Stimulated activated naive CD8-positive, alpha-beta T cell treated with anti-CD3 and anti-CD28 coated beads, Interleukin-15, amount 100 ng/mL, for 72 hours (primary cell): ENCODE measurements around the gene ZFP37.
"Not testable (repeated sequence)": the region's sequence is repeated elsewhere in the genome, so short reads cannot be mapped to it uniquely, and the experiment has no call there.

ENCODE experiments used
- ATAC-seq: fragments of 150-1000 bp; cut with Tn5 transposase; 2 replicates; pipeline ENCODE4 v1.10.0; 2021; ENCODE audit warnings: mild to moderate bottlenecking, moderate library complexity
- DNase-seq, 2 donors: peaks; one replicate each; pipeline ENCODE4 v3.0.0; 2021 to 2022
- H3K27ac Mint-ChIP-seq, 2 donors: one replicate each; pipeline ENCODE4 v1.8.0; 2022; ENCODE audit warnings: mild to moderate bottlenecking in 2 of 2, mixed read lengths in 2 of 2, moderate library complexity in 2 of 2
- H3K27me3 Mint-ChIP-seq: one replicate; pipeline ENCODE4 v1.8.0; 2022; ENCODE audit warnings: mixed read lengths
- H3K4me1 Mint-ChIP-seq: one replicate; pipeline ENCODE4 v1.8.0; 2022; ENCODE audit warnings: mild to moderate bottlenecking, mixed read lengths
- H3K4me3 Mint-ChIP-seq, 2 donors: one replicate each; pipeline ENCODE4 v1.8.0; 2022; ENCODE audit warnings: mild to moderate bottlenecking in 2 of 2, mixed read lengths in 2 of 2, moderate library complexity in 1 of 2
- H3K9me3 Mint-ChIP-seq, 2 donors: one replicate each; pipeline ENCODE4 v1.8.0; 2022; ENCODE audit warnings: mixed read lengths in 2 of 2

Gene ZFP37

GRCh38 chr9:113056191-113057106, at the start of gene ZFP37:
ZFP37 (minus strand) TSS chr9:113056724; CDS start chr9:113056688, 36 bp downstream.
- no peak within 1 kb of the TSS for H3K4me3 Mint-ChIP-seq
- DNase-seq (peak; percentile 76 to 84), ATAC-seq (peak; percentile 96)
- peaks cover 0 to 12% of the 10 kb centered on the region in 2 donors for H3K9me3 Mint-ChIP-seq
- H3K4me1 Mint-ChIP-seq: no peaks in the 10 kb centered on the region
- H3K27me3 Mint-ChIP-seq: no peaks in the 10 kb centered on the region
- H3K27ac Mint-ChIP-seq: no peak within 1 kb of the TSS

GRCh38 chr9:113105345-113105744, 48.8 kb upstream of the ZFP37 start:
- H3K9me3 Mint-ChIP-seq, H3K27me3 Mint-ChIP-seq, ATAC-seq, H3K4me1 Mint-ChIP-seq, DNase-seq, H3K4me3 Mint-ChIP-seq, H3K27ac Mint-ChIP-seq: not testable (repeated sequence)

DNA sequence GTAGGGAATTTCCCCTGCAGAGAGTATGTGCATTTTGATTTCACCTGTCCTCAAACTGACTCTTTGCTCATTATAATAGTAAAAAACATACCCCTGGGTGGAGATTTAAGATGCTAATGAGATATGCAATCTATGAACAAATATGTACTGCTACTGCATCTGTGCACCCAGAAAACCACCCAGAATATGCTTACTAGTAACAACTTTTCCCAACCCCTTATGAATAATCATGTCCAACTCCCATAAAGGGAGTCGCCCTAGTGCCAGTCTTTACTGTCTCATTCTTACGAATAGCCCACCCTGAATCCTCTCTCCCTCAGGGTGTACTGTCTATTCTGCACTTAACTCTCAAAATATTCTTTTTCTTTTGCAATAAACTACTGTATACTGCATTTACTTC, 39.0 kb upstream of the ZFP37 start:
- no peak overlapping the region for H3K27ac Mint-ChIP-seq
- DNase-seq (no peak), ATAC-seq (no peak)
- H3K4me3 Mint-ChIP-seq: no peak overlapping the region
- peaks cover 75% of the 10 kb centered on the region for H3K27me3 Mint-ChIP-seq
- H3K9me3 Mint-ChIP-seq: peaks cover 2 to 15% of the 10 kb centered on the region in 2 donors
- no peaks in the 10 kb centered on the region for H3K4me1 Mint-ChIP-seq

DNA sequence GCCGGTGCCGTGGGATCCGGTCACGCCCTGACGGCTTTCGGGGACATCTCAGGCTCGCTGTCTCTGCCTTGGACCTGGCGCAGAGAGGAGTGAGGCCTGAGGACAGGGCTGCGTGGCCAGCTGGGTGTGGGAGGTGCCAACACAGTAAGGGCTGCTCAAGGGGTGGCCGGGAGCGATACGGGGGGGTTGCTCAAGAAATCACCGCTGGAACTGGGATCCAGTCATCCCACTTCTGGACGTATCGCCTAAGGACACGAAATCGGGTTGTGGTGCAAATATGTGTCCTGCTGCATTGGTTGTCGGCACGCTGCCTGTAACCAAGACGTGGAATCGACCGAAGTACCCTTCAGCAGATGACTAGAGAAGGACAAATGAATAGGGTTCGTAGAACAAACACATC, 33.4 kb upstream of the ZFP37 start:
- not testable (repeated sequence) for ATAC-seq, DNase-seq, H3K4me1 Mint-ChIP-seq, H3K27ac Mint-ChIP-seq
- Mint-ChIP-seq H3K27me3 (peaks cover 41% of the 10 kb centered on the region), H3K9me3 (peaks cover 10 to 14% of the 10 kb centered on the region in 2 donors), H3K4me3 (peak overlapping the region in 1 of 2 donors; percentile 26)

GRCh38 chr9:113089143-113089505, 32.6 kb upstream of the ZFP37 start:
- H3K27me3 Mint-ChIP-seq: peaks cover 41% of the 10 kb centered on the region
- H3K27ac Mint-ChIP-seq, ATAC-seq, H3K4me1 Mint-ChIP-seq, H3K4me3 Mint-ChIP-seq, DNase-seq: not testable (repeated sequence)
- peaks cover 10 to 14% of the 10 kb centered on the region in 2 donors for H3K9me3 Mint-ChIP-seq

GRCh38 chr9:113088456-113089142, 32.1 kb upstream of the ZFP37 start:
- H3K9me3 Mint-ChIP-seq: peaks cover 10 to 14% of the 10 kb centered on the region in 2 donors
- ATAC-seq, H3K27ac Mint-ChIP-seq, H3K4me1 Mint-ChIP-seq, H3K4me3 Mint-ChIP-seq, DNase-seq: not testable (repeated sequence)
- H3K27me3 Mint-ChIP-seq: peaks cover 36% of the 10 kb centered on the region

GRCh38 chr9:113062932-113063310, 6.4 kb upstream of the ZFP37 start:
- H3K4me1 Mint-ChIP-seq, H3K27me3 Mint-ChIP-seq, H3K4me3 Mint-ChIP-seq, ATAC-seq, H3K27ac Mint-ChIP-seq: not testable (repeated sequence)
- DNase-seq: peak; percentile 14 to 22
- peaks cover 0 to 12% of the 10 kb centered on the region in 2 donors for H3K9me3 Mint-ChIP-seq

- ATAC-seq, H3K27ac Mint-ChIP-seq, H3K27me3 Mint-ChIP-seq, DNase-seq, H3K4me3 Mint-ChIP-seq, H3K4me1 Mint-ChIP-seq: not testable (repeated sequence)
- H3K9me3 Mint-ChIP-seq: peaks cover 0 to 12% of the 10 kb centered on the region in 2 donors
Measured at GRCh38 chr9:113062256-113062931, 5.9 kb upstream of the ZFP37 start.

GRCh38 chr9:113061072-113061850, 4.7 kb upstream of the ZFP37 start:
- H3K4me1 Mint-ChIP-seq, H3K27me3 Mint-ChIP-seq, H3K4me3 Mint-ChIP-seq, H3K27ac Mint-ChIP-seq, ATAC-seq: not testable (repeated sequence)
- peak in 1 of 2 donors; percentile 31 for DNase-seq
- H3K9me3 Mint-ChIP-seq: peaks cover 0 to 12% of the 10 kb centered on the region in 2 donors

DNA sequence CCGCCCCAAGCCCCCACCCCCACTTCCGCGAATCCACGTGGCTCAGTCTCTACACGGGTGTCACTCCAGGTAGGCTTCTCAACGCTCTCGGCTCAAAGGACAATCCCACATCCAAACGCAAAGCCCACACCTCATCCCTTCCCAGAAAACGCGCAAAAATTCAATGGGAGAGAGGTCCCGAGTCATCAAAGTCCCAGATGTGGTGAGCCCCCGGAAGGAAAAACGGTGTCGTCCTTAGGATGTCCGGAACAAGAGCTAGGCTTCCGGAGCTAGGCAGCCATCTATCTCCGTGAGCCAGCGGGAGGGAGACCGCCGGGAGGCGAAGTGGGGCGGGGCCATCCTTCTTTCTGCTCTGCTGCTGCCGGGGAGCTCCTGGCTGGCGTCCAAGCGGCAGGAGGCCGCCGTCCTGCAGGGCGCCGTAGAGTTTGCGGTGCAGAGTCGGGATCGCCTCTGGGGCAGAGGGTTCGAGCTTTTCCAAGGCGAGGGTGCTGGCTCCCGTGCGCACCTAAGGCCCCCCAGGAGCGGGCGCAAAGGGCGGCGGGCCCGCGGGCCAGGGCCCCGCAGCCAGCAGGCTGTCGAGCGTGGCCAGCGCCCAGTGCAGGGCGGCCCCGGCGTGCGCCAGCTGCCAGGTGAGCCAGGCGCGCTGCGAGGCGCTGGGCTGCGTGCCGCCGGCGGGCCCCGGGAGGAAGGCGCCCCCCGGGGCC, 3.2 kb upstream of the ZFP37 start:
- Mint-ChIP-seq H3K9me3 (peaks cover 0 to 12% of the 10 kb centered on the region in 2 donors), H3K27ac (peak overlapping the region in 1 of 2 donors; percentile 60), H3K4me3 (peak overlapping the region; percentile 57 to 64)
- peak; percentile 12 to 21 for DNase-seq
- not testable (repeated sequence) for H3K4me1 Mint-ChIP-seq, H3K27me3 Mint-ChIP-seq, ATAC-seq

DNA sequence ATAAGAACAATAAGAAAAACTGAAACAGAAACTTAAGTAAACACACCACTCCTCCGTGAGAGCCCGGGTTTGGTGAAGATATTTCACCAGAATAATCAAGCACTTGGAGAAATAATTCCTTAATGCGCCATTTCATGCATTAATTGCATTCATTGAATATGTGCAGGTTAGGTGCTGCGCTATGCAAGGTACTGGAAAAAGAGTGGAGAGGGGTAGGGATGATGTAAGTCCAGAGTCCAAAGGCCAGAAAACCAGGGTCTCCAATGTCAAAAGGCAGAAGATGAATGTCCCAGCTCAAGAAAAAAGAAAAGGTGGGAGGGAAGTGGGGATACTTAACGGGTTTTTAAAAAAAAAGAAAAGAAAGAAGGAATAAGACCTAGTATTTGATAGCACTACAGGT, 669 bp upstream of the ZFP37 start:
- Mint-ChIP-seq H3K4me3 (no peak overlapping the region), H3K9me3 (peaks cover 0 to 12% of the 10 kb centered on the region in 2 donors), H3K27ac (no peak overlapping the region), H3K4me1 (no peaks in the 10 kb centered on the region), H3K27me3 (no peaks in the 10 kb centered on the region)
- DNase-seq: no peak
- no peak for ATAC-seq

DNA sequence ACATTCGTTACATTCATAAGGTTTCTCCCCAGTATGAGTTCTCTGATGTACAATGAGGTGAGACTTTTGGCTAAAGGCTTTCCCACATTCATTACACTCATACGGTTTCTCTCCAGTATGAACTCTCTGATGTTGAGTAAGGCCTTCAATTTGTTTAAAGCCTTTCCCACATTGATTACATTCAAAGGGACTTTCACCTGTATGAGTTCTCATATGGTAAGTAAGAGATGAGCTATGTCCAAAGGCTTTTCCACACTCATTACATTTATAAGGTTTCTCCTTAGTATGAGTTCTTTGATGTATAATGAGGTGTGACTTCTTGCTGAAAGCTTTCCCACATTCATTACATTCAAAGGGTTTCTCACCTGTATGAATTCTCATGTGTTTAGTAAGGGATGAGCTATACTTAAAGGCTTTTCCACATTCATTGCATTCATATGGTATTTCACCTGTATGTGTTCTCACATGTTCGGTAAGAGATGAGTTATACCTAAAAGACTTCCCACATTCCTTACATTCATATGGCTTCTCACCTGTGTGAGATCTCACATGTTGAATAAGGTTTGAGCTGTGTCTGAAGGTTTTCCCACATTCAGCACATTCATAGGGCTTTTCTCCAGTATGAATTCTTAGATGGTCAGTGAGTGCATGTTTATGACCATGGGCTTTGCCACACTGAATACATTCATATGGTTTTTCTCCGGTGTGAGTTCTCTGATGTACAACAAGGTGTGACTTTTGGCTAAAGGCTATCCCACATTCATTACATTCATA, 13.5 kb downstream of the ZFP37 start:
- no peak for ATAC-seq
- Mint-ChIP-seq H3K27me3 (no peaks in the 10 kb centered on the region), H3K27ac (no peak overlapping the region), H3K4me1 (no peaks in the 10 kb centered on the region), H3K4me3 (no peak overlapping the region), H3K9me3 (peaks cover 39 to 62% of the 10 kb centered on the region in 2 donors)
- DNase-seq: no peak

DNA sequence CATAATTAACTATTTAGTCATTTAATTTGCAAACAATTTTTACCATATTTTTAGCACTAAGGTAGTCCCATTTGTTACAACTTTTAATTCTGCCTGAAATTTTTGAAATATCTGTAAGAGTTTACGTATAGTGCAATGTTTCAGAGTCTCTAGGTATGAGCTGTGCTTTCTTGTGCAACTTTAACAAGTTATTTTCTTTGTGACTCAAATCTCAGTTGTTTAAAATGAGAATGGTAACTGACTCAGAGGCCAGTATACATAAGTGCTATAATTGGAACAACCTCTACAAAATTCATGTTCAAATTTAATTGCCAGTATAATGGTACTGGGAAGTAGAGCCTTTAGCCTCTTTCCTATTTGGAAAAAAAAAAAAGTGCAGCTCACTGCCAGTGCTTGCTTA, 30.3 kb downstream of the ZFP37 start:
- ATAC-seq: no peak
- no peak overlapping the region for H3K4me3 Mint-ChIP-seq
- peaks cover 33 to 35% of the 10 kb centered on the region in 2 donors for H3K9me3 Mint-ChIP-seq
- H3K27me3 Mint-ChIP-seq: no peaks in the 10 kb centered on the region
- no peaks in the 10 kb centered on the region for H3K4me1 Mint-ChIP-seq
- H3K27ac Mint-ChIP-seq: no peak overlapping the region
- no peak for DNase-seq

GRCh38 chr9:113018247-113018646, 38.3 kb downstream of the ZFP37 start:
- H3K9me3 Mint-ChIP-seq: peaks cover 28 to 38% of the 10 kb centered on the region in 2 donors

More at GRCh38 chr9:113018247-113018646, 38.3 kb downstream of the ZFP37 start:
- no peak overlapping the region for H3K27ac Mint-ChIP-seq
- no peaks in the 10 kb centered on the region for H3K4me1 Mint-ChIP-seq
- ATAC-seq: no peak
- H3K4me3 Mint-ChIP-seq: no peak overlapping the region
- no peak for DNase-seq
- no peaks in the 10 kb centered on the region for H3K27me3 Mint-ChIP-seq
